ENCODE results near the gene PTPRB.

GRCh38 chr12:70638639-70639360 lies 1.6 kb upstream of the PTPRB start:
- TF ChIP-seq CTCF (IDR thresholded peaks at IDR 0.05) (no peak), EZH2 (IDR thresholded peaks at IDR 0.05; ENCODE audit: borderline replicate concordance, insufficient read depth, low read depth, low read length, poor library complexity, severe bottlenecking) (no peak)
